WTC11 (cell line): ENCODE data around the gene SMAD3.

ENCODE experiments used
- ATF6 ChIP-seq: sonication (generic); formaldehyde crosslinking; IDR thresholded peaks from 2 replicates; pipeline ENCODE4 v1.8.1; 2023; ENCODE audit warnings: mild to moderate bottlenecking, missing genetic modification reagents
- CTCF ChIP-seq: fragments of 200-600 bp; IDR thresholded peaks from 2 replicates; pipeline ENCODE4 v1.8.0; 2022; ENCODE audit warnings: antibody characterized with exemption
- ETV6 ChIP-seq: sonication (generic); formaldehyde crosslinking; IDR thresholded peaks from 2 replicates; pipeline ENCODE4 v1.8.1; 2022; ENCODE audit warnings: mild to moderate bottlenecking, missing genetic modification reagents
- MAX ChIP-seq: sonication (generic); formaldehyde crosslinking; IDR thresholded peaks from 2 replicates; pipeline ENCODE4 v1.8.0; 2022; ENCODE audit warnings: mild to moderate bottlenecking, missing genetic modification reagents
- NFE2L1 ChIP-seq: sonication (generic); formaldehyde crosslinking; IDR thresholded peaks from 2 replicates; pipeline ENCODE4 v1.8.1; 2023; ENCODE audit warnings: missing genetic modification reagents
- OVOL2 ChIP-seq: fragments of 250-450 bp; sonication (Bioruptor Pico); IDR thresholded peaks from 2 replicates; pipeline ENCODE4 v1.9.0; 2021; ENCODE audit warnings: mild to moderate bottlenecking, borderline replicate concordance
- STAT6 ChIP-seq: sonication (generic); formaldehyde crosslinking; conservative IDR thresholded peaks from 2 replicates; pipeline ENCODE4 v1.8.1; 2023; ENCODE audit warnings: mild to moderate bottlenecking, low read depth, missing genetic modification reagents, moderate library complexity
- ZNF425 ChIP-seq: fragments of 250-450 bp; sonication (Bioruptor Pico); conservative IDR thresholded peaks from 2 replicates; pipeline ENCODE4 v1.9.0; 2021; ENCODE audit warnings: mild to moderate bottlenecking
- TF ChIP-seq, protein P1 (sequence below): fragments of 250-450 bp; sonication (Bioruptor Pico); IDR thresholded peaks from 2 replicates; pipeline ENCODE4 v2.1.2; 2022; ENCODE audit warnings: mild to moderate bottlenecking, moderate library complexity

DNA sequence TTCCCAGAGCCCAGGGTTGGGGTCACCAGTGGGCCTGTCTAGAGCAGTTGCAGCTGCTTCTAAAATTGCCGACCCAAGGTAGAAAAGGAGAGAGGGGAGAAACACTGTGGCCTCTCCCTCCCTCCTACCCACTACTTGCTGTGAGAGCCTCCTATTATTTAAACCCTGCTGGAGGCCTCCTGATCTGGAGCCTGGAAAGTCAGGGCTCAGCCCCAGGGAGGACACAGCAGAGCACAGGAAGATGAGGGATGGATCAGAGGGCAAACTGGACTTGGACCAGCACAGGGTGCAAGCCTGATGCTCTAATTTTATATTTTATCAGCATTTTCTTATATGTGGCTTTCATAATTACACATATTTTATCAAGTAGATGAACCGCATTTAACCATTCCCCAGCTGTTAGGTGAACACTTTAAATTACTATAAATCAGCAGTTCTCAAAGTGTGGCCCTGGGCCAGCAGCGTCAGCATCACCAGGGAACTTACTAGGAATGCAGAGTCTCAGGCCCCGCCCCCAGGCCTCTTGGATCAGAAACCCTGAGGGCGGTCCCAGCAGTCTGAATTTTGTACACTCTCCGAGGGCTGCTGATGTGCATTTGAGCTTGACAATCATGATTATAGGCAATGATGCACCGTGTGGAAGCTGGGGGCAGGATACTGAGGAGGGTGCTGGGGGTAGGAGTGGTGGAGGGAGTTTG, 26.7 kb downstream of the SMAD3 start:
- no peak for TF ChIP-seq CTCF
- TF ChIP-seq ZNF425, result no peak
- no peak for TF ChIP-seq ATF6 (CRISPR knock-in tag)
- no peak for TF ChIP-seq STAT6
- no peak for TF ChIP-seq MAX
- no peak for TF ChIP-seq OVOL2 (CRISPR knock-in tag)
- TF ChIP-seq, protein P1, sequence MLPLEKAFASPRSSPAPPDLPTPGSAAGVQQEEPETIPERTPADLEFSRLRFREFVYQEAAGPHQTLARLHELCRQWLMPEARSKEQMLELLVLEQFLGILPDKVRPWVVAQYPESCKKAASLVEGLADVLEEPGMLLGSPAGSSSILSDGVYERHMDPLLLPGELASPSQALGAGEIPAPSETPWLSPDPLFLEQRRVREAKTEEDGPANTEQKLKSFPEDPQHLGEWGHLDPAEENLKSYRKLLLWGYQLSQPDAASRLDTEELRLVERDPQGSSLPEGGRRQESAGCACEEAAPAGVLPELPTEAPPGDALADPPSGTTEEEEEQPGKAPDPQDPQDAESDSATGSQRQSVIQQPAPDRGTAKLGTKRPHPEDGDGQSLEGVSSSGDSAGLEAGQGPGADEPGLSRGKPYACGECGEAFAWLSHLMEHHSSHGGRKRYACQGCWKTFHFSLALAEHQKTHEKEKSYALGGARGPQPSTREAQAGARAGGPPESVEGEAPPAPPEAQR (CRISPR knock-in tag), result no peak
- no peak for TF ChIP-seq NFE2L1 (CRISPR knock-in tag)
- no peak for TF ChIP-seq ETV6 (CRISPR knock-in tag)
